HG03045 (cell line): Measurements from ENCODE around the gene PLEKHO2.
"Not testable (repeated sequence)": the region's sequence is repeated elsewhere in the genome, so short reads cannot be mapped to it uniquely, and the experiment has no call there.

Experiments
- ATAC-seq: cut with Tn5 transposase; IDR thresholded peaks from one replicate; pipeline ENCODE4 v1.9.1; 2021; ENCODE audit warnings: mild to moderate bottlenecking, moderate library complexity; ENCODE audit not compliant: unreplicated experiment

Gene PLEKHO2

GRCh38 chr15:64841344-64842095, at the start of gene PLEKHO2:
Gene PLEKHO2, plus strand, starts transcription at chr15:64841915. Its CDS starts 102 bp downstream, at chr15:64842017.
- ATAC-seq = peak; percentile 75

GRCh38 chr15:64792282-64792681, 49.4 kb upstream of the PLEKHO2 start:
- ATAC-seq = no peak

GRCh38 chr15:64795299-64795698, 46.4 kb upstream of the PLEKHO2 start:
- ATAC-seq = not testable (repeated sequence)

- ATAC-seq = not testable (repeated sequence)
Measured at GRCh38 chr15:64795921-64796320, 45.8 kb upstream of the PLEKHO2 start.

GRCh38 chr15:64798905-64799304, 42.8 kb upstream of the PLEKHO2 start:
- not testable (repeated sequence) for ATAC-seq

GRCh38 chr15:64800476-64800875, 41.2 kb upstream of the PLEKHO2 start:
- no peak for ATAC-seq

- ATAC-seq = no peak
Measured at GRCh38 chr15:64803526-64803925, 38.2 kb upstream of the PLEKHO2 start.

GRCh38 chr15:64804619-64805018, 37.1 kb upstream of the PLEKHO2 start:
- ATAC-seq = no peak

GRCh38 chr15:64806509-64806908, 35.2 kb upstream of the PLEKHO2 start:
- ATAC-seq = no peak

GRCh38 chr15:64807051-64807749, 34.5 kb upstream of the PLEKHO2 start:
- ATAC-seq = no peak

- no peak for ATAC-seq
Measured at GRCh38 chr15:64807751-64808222, 33.9 kb upstream of the PLEKHO2 start.

GRCh38 chr15:64808785-64809453, 32.8 kb upstream of the PLEKHO2 start:
- ATAC-seq = no peak

- ATAC-seq = no peak
Measured at GRCh38 chr15:64809649-64810496, 31.8 kb upstream of the PLEKHO2 start.

- ATAC-seq = no peak
Measured at GRCh38 chr15:64810497-64811326, 31.0 kb upstream of the PLEKHO2 start.

- no peak for ATAC-seq
Measured at GRCh38 chr15:64813075-64813474, 28.6 kb upstream of the PLEKHO2 start.

GRCh38 chr15:64814283-64814682, 27.4 kb upstream of the PLEKHO2 start:
- not testable (repeated sequence) for ATAC-seq

- not testable (repeated sequence) for ATAC-seq
Measured at GRCh38 chr15:64814965-64815364, 26.8 kb upstream of the PLEKHO2 start.

GRCh38 chr15:64816452-64816851, 25.3 kb upstream of the PLEKHO2 start:
- ATAC-seq = no peak

- ATAC-seq = no peak
Measured at GRCh38 chr15:64824929-64825430, 16.7 kb upstream of the PLEKHO2 start.
